Coronary artery (tissue), 2 donors: ENCODE measurements around the gene RTTN.
A peak's percentile ranks its signal among the peaks of the same experiment; 100 is the strongest.

Experiments
- DNase-seq: peaks from one replicate; pipeline ENCODE4 v3.0.0-alpha.2; 2017; ENCODE audit warnings: low spot score
- H3K27ac ChIP-seq, 2 donors: fragments of 200-600 bp; sonication (generic); one replicate each; pipeline ENCODE4 v1.5.1; 2016 to 2019
- H3K4me3 ChIP-seq: fragments of 200-600 bp; sonication (generic); 2 replicates; pipeline ENCODE4 v1.5.1; 2016; ENCODE audit warnings: mild to moderate bottlenecking, moderate library complexity
- CTCF ChIP-seq: fragments of 200-600 bp; sonication (generic); IDR thresholded peaks from one replicate; pipeline ENCODE4 v1.5.1; 2019; ENCODE audit warnings: antibody characterized with exemption

RTTN gene

GRCh38 chr18:70183441-70183840 is 22.0 kb downstream of the RTTN start:
- TF ChIP-seq CTCF = no peak
- Histone ChIP-seq H3K4me3 (no peak overlapping the region), H3K27ac (no peak overlapping the region)
- no peak for DNase-seq

DNA sequence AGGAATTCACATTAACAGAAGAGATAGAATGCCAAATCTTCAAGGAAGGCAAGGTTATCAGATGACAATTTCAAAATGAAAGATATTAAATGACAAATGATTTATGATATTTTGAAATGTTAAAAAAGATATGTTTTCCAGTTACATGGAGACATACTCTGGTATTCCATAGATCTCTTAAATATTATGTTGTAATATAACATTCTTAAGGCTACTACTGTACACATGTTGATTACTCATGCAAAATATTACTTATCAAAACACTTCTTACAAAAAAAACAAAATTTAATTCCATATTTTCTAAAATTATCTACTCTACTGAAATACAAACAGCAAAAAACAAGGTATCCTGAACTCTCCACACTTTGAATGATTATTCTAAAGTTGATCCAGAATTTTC is 22.9 kb downstream of the RTTN start:
- DNase-seq = no peak
- H3K27ac ChIP-seq = no peak overlapping the region
- no peak for TF ChIP-seq CTCF
- no peak overlapping the region for H3K4me3 ChIP-seq

GRCh38 chr18:70181725-70182124 is 23.8 kb downstream of the RTTN start:
- no peak for DNase-seq
- TF ChIP-seq CTCF = no peak
- Histone ChIP-seq H3K27ac (no peak overlapping the region), H3K4me3 (no peak overlapping the region)

- DNase-seq = no peak
- TF ChIP-seq CTCF = no peak
- Histone ChIP-seq H3K4me3 (no peak overlapping the region), H3K27ac (peak overlapping the region in 1 of 2 donors; percentile 7)
These were observed 24.5 kb downstream of the RTTN start for GRCh38 chr18:70181015-70181414.

DNA sequence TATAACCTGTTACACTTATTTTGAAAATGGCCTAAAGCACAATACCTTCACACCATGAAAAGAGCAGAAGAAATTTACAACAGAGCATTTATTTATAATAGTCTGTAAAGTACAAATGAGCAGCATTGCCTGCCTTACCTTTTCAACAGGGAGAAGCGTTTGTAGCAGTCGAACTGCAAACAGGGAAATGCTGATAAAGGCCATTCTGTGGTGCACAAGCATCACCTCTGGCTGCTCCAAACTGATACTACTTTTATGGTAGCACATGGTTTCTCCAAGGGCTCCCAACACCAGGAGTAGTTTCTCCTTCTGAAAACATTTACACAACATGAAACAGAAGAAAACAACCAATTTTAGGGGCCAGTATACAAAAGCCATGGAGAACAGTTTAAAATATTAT is 28.9 kb downstream of the RTTN start:
- DNase-seq = no peak
- Histone ChIP-seq H3K4me3 (no peak overlapping the region), H3K27ac (no peak overlapping the region)
- TF ChIP-seq CTCF = no peak

DNA sequence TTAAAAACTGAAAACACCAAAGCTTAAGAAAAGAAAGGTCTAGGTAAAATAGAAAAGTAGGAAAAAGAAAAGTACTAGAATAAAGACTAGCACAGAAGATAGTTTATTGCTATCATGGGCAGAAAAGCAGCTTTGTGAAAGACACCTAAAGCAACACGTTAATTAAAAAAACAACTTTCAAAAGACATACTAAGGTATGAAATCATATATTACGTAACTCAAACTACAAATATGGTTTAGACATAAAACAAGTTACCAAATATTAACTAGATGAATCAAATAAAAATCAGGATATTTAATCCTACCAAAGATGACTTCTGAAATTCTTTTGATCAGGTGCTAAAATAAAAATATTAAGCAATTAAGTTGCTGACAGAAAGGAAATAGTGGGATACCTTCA is 30.3 kb downstream of the RTTN start:
- Histone ChIP-seq H3K27ac (no peak overlapping the region), H3K4me3 (no peak overlapping the region)
- no peak for TF ChIP-seq CTCF
- no peak for DNase-seq

DNA sequence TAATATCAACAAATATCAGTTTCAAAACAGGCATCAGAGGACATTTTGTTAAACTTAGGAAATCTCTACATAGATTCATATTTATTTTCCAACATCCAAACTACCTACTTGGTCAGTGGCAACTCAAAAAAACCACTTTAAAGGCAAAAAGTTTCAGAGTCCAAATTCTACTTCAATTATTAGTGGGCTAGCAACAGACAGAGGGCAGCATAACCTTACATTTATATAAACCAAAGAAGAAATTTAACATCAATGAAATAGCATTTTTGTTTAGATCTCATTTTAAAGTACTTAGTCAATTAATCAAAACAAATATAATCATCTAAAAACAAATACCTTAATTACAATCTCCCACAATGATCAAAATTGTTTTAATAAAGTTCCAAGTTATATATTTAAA is 33.3 kb downstream of the RTTN start:
- no peak for DNase-seq
- no peak for TF ChIP-seq CTCF
- Histone ChIP-seq H3K27ac (no peak overlapping the region), H3K4me3 (no peak overlapping the region)
